HEK293 (cell line): ENCODE results near the gene PPOX.

Experiments used
- CTCF ChIA-PET: fragments of 350-600 bp; formaldehyde crosslinking; extraction: SDS; loops from one replicate; lab custom pipeline; 2021; ENCODE audit warnings: antibody characterized with exemption; lab: Yijun Ruan, JAX
- POLR2A ChIA-PET: fragments of 300-600 bp; formaldehyde crosslinking; extraction: SDS; loops from one replicate; lab custom pipeline; 2020; ENCODE audit warnings: antibody characterized with exemption, inconsistent platforms; lab: Yijun Ruan, JAX
- H3K27ac ChIP-seq: fragments of 200-500 bp; sonication (Bioruptor generic); 2 replicates; pipeline ENCODE4 v1.5.1; 2014; ENCODE audit warnings: low read depth, low read length, control low read depth, inconsistent platforms; ENCODE audit errors: extremely low read depth
- H3K36me3 ChIP-seq, 2 experiments: fragments of 200-500 bp in 1 of 2; sonication (Bioruptor generic) in 1 of 2; 1 replicate in 1 of 2; 2 replicates in 1 of 2; pipeline ENCODE4 v1.5.1; 2014 to 2017; ENCODE audit warnings: inconsistent platforms in 2 of 2, low read length in 2 of 2; ENCODE audit not compliant: control insufficient read depth in 2 of 2, insufficient read depth in 1 of 2
- H3K4me1 ChIP-seq: fragments of 200-500 bp; sonication (Bioruptor generic); 2 replicates; pipeline ENCODE4 v1.5.1; 2014; ENCODE audit warnings: mild to moderate bottlenecking, low read length, inconsistent platforms; ENCODE audit not compliant: control insufficient read depth, insufficient read depth
- H3K4me3 ChIP-seq: 2 replicates; pipeline ENCODE4 v1.5.1; 2011; ENCODE audit warnings: low read depth, mild to moderate bottlenecking, control low read depth, low read length, moderate library complexity
- H3K9me3 ChIP-seq: fragments of 200-500 bp; sonication (Bioruptor generic); 2 replicates; pipeline ENCODE4 v1.5.1; 2014; ENCODE audit warnings: low read depth, low read length, inconsistent platforms; ENCODE audit not compliant: control insufficient read depth, insufficient read depth
- KLF7 ChIP-seq: fragments of 450-650 bp; formaldehyde crosslinking; IDR thresholded peaks from 2 replicates; pipeline ENCODE4 v1.5.1; 2016; ENCODE audit warnings: missing biosample characterization, missing genetic modification characterization, borderline replicate concordance
- MZF1 ChIP-seq: fragments of 450-650 bp; formaldehyde crosslinking; IDR thresholded peaks from 2 replicates; pipeline ENCODE4 v1.5.1; 2017; ENCODE audit warnings: missing biosample characterization, missing genetic modification characterization, borderline replicate concordance
- OVOL3 ChIP-seq: fragments of 450-650 bp; formaldehyde crosslinking; IDR thresholded peaks from 2 replicates; pipeline ENCODE4 v1.5.1; 2016; ENCODE audit warnings: missing biosample characterization, missing genetic modification characterization
- PRDM1 ChIP-seq: fragments of 450-650 bp; formaldehyde crosslinking; IDR thresholded peaks from 2 replicates; pipeline ENCODE4; 2016; ENCODE audit warnings: missing biosample characterization, missing genetic modification characterization
- RBAK ChIP-seq: fragments of 450-650 bp; formaldehyde crosslinking; IDR thresholded peaks from 2 replicates; pipeline ENCODE4 v1.5.1; 2016; ENCODE audit warnings: missing biosample characterization, missing genetic modification characterization
- SALL2 ChIP-seq: fragments of 450-650 bp; formaldehyde crosslinking; IDR thresholded peaks from 2 replicates; pipeline ENCODE4 v1.5.0; 2017; ENCODE audit warnings: missing biosample characterization, mild to moderate bottlenecking, missing genetic modification characterization, borderline replicate concordance
- TCF7L2 ChIP-seq: IDR thresholded peaks from 2 replicates; pipeline ENCODE4 v1.6.1; 2011; ENCODE audit warnings: low read depth, mild to moderate bottlenecking, inconsistent platforms, low read length, moderate library complexity, borderline replicate concordance
- ZBTB20 ChIP-seq: fragments of 450-650 bp; formaldehyde crosslinking; IDR thresholded peaks from 2 replicates; pipeline ENCODE4 v1.5.1; 2016; ENCODE audit warnings: missing biosample characterization, missing genetic modification characterization
- ZFP41 ChIP-seq: fragments of 450-650 bp; formaldehyde crosslinking; IDR thresholded peaks from 2 replicates; pipeline ENCODE4 v1.5.1; 2016; ENCODE audit warnings: missing biosample characterization, missing genetic modification characterization, borderline replicate concordance
- ZIC2 ChIP-seq: fragments of 450-650 bp; formaldehyde crosslinking; IDR thresholded peaks from 2 replicates; pipeline ENCODE4 v1.5.1; 2016; ENCODE audit warnings: missing biosample characterization, missing genetic modification characterization
- ZNF112 ChIP-seq: fragments of 450-650 bp; formaldehyde crosslinking; IDR thresholded peaks from 2 replicates; pipeline ENCODE4 v1.5.0; 2017; ENCODE audit warnings: missing biosample characterization, missing genetic modification characterization
- ZNF155 ChIP-seq: fragments of 450-650 bp; formaldehyde crosslinking; IDR thresholded peaks from 2 replicates; pipeline ENCODE4 v1.5.1; 2016; ENCODE audit warnings: missing biosample characterization, missing genetic modification characterization
- ZNF426 ChIP-seq: fragments of 450-650 bp; formaldehyde crosslinking; IDR thresholded peaks from 2 replicates; pipeline ENCODE4 v1.5.1; 2017; ENCODE audit warnings: missing biosample characterization, missing genetic modification characterization, mild to moderate bottlenecking, inconsistent platforms, moderate library complexity
- ZNF501 ChIP-seq: fragments of 450-650 bp; formaldehyde crosslinking; IDR thresholded peaks from 2 replicates; pipeline ENCODE4 v1.5.1; 2016; ENCODE audit warnings: missing biosample characterization, missing genetic modification characterization
- ZNF510 ChIP-seq: fragments of 450-650 bp; formaldehyde crosslinking; IDR thresholded peaks from 2 replicates; pipeline ENCODE4 v1.5.1; 2018; ENCODE audit warnings: mild to moderate bottlenecking, missing genetic modification characterization, missing biosample characterization; ENCODE audit not compliant: insufficient replicate concordance
- ZNF544 ChIP-seq: fragments of 450-650 bp; formaldehyde crosslinking; IDR thresholded peaks from 2 replicates; pipeline ENCODE4 v1.5.0; 2017; ENCODE audit warnings: missing biosample characterization, missing genetic modification characterization
- ZNF600 ChIP-seq: fragments of 450-650 bp; formaldehyde crosslinking; IDR thresholded peaks from 2 replicates; pipeline ENCODE4 v1.5.1; 2016; ENCODE audit warnings: missing biosample characterization, missing genetic modification characterization
- ZNF623 ChIP-seq: fragments of 450-650 bp; formaldehyde crosslinking; IDR thresholded peaks from 2 replicates; pipeline ENCODE4 v1.5.1; 2016; ENCODE audit warnings: missing biosample characterization, missing genetic modification characterization
- ZNF664 ChIP-seq: fragments of 450-650 bp; formaldehyde crosslinking; IDR thresholded peaks from 2 replicates; pipeline ENCODE4 v1.5.1; 2016; ENCODE audit warnings: missing biosample characterization, missing genetic modification characterization
- ZNF670 ChIP-seq: fragments of 450-650 bp; formaldehyde crosslinking; IDR thresholded peaks from 2 replicates; pipeline ENCODE4 v1.5.1; 2016; ENCODE audit warnings: missing biosample characterization, missing genetic modification characterization, low read depth
- ZNF843 ChIP-seq: fragments of 450-650 bp; formaldehyde crosslinking; IDR thresholded peaks from 2 replicates; pipeline ENCODE4 v1.5.1; 2016; ENCODE audit warnings: missing biosample characterization, missing genetic modification characterization
- ZSCAN16 ChIP-seq: fragments of 450-650 bp; formaldehyde crosslinking; IDR thresholded peaks from 2 replicates; pipeline ENCODE4 v1.5.1; 2016; ENCODE audit warnings: missing biosample characterization, missing genetic modification characterization
- ZSCAN4 ChIP-seq: fragments of 450-650 bp; formaldehyde crosslinking; IDR thresholded peaks from 2 replicates; pipeline ENCODE4 v1.5.1; 2017; ENCODE audit warnings: missing biosample characterization, missing genetic modification characterization
- TF ChIP-seq, protein P1 (sequence below): fragments of 450-650 bp; formaldehyde crosslinking; IDR thresholded peaks from 2 replicates; pipeline ENCODE4 v1.5.1; 2016; ENCODE audit warnings: missing biosample characterization, missing genetic modification characterization, borderline replicate concordance
- TF ChIP-seq, protein P2 (sequence below): fragments of 450-650 bp; formaldehyde crosslinking; IDR thresholded peaks from 2 replicates; pipeline ENCODE4 v1.5.1; 2016; ENCODE audit warnings: missing biosample characterization, missing genetic modification characterization
- TF ChIP-seq, protein P3 (sequence below): fragments of 450-650 bp; formaldehyde crosslinking; IDR thresholded peaks from 2 replicates; pipeline ENCODE4 v1.5.1; 2016; ENCODE audit warnings: missing biosample characterization, missing genetic modification characterization

The PPOX gene

GRCh38 chr1:161219078-161219892 is 53.1 kb downstream of the PPOX start:
- TF ChIP-seq ZNF600 (tag by site-specific recombination) (no peak), MZF1 (tag by site-specific recombination) (no peak), ZNF664 (tag by site-specific recombination) (no peak), ZNF501 (tag by site-specific recombination) (no peak), ZBTB20 (tag by site-specific recombination) (no peak), ZNF623 (no peak), ZFP41 (tag by site-specific recombination) (no peak), ZSCAN4 (tag by site-specific recombination) (no peak), ZNF544 (tag by site-specific recombination) (no peak), ZNF112 (no peak), OVOL3 (no peak), SALL2 (tag by site-specific recombination) (no peak), ZNF426 (tag by site-specific recombination) (no peak), ZNF155 (tag by site-specific recombination) (no peak), ZIC2 (tag by site-specific recombination) (no peak), ZNF670 (no peak)
- TF ChIP-seq, protein P1, sequence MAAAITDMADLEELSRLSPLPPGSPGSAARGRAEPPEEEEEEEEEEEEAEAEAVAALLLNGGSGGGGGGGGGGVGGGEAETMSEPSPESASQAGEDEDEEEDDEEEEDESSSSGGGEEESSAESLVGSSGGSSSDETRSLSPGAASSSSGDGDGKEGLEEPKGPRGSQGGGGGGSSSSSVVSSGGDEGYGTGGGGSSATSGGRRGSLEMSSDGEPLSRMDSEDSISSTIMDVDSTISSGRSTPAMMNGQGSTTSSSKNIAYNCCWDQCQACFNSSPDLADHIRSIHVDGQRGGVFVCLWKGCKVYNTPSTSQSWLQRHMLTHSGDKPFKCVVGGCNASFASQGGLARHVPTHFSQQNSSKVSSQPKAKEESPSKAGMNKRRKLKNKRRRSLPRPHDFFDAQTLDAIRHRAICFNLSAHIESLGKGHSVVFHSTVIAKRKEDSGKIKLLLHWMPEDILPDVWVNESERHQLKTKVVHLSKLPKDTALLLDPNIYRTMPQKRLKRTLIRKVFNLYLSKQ: no peak
- TF ChIP-seq, protein P2, sequence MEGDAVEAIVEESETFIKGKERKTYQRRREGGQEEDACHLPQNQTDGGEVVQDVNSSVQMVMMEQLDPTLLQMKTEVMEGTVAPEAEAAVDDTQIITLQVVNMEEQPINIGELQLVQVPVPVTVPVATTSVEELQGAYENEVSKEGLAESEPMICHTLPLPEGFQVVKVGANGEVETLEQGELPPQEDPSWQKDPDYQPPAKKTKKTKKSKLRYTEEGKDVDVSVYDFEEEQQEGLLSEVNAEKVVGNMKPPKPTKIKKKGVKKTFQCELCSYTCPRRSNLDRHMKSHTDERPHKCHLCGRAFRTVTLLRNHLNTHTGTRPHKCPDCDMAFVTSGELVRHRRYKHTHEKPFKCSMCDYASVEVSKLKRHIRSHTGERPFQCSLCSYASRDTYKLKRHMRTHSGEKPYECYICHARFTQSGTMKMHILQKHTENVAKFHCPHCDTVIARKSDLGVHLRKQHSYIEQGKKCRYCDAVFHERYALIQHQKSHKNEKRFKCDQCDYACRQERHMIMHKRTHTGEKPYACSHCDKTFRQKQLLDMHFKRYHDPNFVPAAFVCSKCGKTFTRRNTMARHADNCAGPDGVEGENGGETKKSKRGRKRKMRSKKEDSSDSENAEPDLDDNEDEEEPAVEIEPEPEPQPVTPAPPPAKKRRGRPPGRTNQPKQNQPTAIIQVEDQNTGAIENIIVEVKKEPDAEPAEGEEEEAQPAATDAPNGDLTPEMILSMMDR: no peak
- TF ChIP-seq, protein P3, sequence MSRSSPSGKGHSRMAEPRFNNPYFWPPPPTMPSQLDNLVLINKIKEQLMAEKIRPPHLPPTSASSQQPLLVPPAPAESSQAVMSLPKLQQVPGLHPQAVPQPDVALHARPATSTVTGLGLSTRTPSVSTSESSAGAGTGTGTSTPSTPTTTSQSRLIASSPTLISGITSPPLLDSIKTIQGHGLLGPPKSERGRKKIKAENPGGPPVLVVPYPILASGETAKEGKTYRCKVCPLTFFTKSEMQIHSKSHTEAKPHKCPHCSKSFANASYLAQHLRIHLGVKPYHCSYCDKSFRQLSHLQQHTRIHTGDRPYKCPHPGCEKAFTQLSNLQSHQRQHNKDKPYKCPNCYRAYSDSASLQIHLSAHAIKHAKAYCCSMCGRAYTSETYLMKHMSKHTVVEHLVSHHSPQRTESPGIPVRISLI (tag by site-specific recombination): no peak
- CTCF ChIA-PET: interaction anchor here (0.6 to 2.5 kb wide), 10 partner anchors 8 to 492 kb away, joined by 3 to 9 read pairs (median 4); partner anchors contain the start of gene NDUFS2

GRCh38 chr1:161220002-161220401 is 53.8 kb downstream of the PPOX start:
- no peak overlapping the region for H3K4me3 ChIP-seq
- no peak overlapping the region for H3K27ac ChIP-seq
- peaks cover 0 to 3% of the 10 kb centered on the region in 2 experiments; a peak in 1 of 3 replicates for H3K36me3 ChIP-seq
- TF ChIP-seq ZNF843 (tag by site-specific recombination) (no peak), PRDM1 (tag by site-specific recombination) (peak; percentile 64), RBAK (tag by site-specific recombination) (no peak), KLF7 (tag by site-specific recombination) (no peak), ZNF510 (tag by site-specific recombination) (no peak), TCF7L2 (no peak), ZSCAN16 (no peak)
- TF ChIP-seq, all 188 proteins: peak for 1
- ChIA-PET CTCF (interaction anchor here (0.7 to 2.5 kb wide), 8 partner anchors 10 to 162 kb away, joined by 3 to 9 read pairs (median 4); partner anchors contain the start of gene NDUFS2), POLR2A (no interaction called here)
- no peaks in the 10 kb centered on the region for H3K9me3 ChIP-seq
- H3K4me1 ChIP-seq: no peaks in the 10 kb centered on the region

More at GRCh38 chr1:161219078-161219892, 53.1 kb downstream of the PPOX start:
- POLR2A ChIA-PET: interaction anchor here (1.3 kb wide), 1 partner anchor 17 kb away, joined by 3 read pairs; the partner anchor contains the start of gene NDUFS2
- no peak overlapping the region for H3K4me3 ChIP-seq
- H3K36me3 ChIP-seq: peaks cover 2 to 8% of the 10 kb centered on the region in 2 experiments; a peak in 2 of 3 replicates
- no peaks in the 10 kb centered on the region for H3K9me3 ChIP-seq
- no peaks in the 10 kb centered on the region for H3K4me1 ChIP-seq
- no peak overlapping the region for H3K27ac ChIP-seq
